Prostate gland (tissue), 2 donors: ENCODE data around the gene STK4. TPM values are rescaled to one million over a fixed set of nuclear protein-coding genes. Genes with fewer than 3 reads are reported as not detected.

ENCODE experiments used
- DNase-seq: peaks from one replicate; pipeline ENCODE4 v3.0.0-alpha.2; 2019; ENCODE audit warnings: low spot score
- H3K27ac ChIP-seq, 2 donors: fragments of 200-600 bp; sonication (generic); 2 replicates each; pipeline ENCODE4 v1.5.1; 2017 to 2019
- H3K27me3 ChIP-seq: fragments of 200-600 bp; sonication (generic); replicated peaks from 2 replicates; pipeline ENCODE4 v1.5.1; 2019; ENCODE audit not compliant: insufficient read depth
- H3K36me3 ChIP-seq, 2 donors: fragments of 200-600 bp; sonication (generic); 1 replicate in 1 of 2; 2 replicates in 1 of 2; pipeline versions ENCODE4 v1.5.1 to v1.8.1; 2017 to 2019
- H3K4me1 ChIP-seq: fragments of 200-600 bp; sonication (generic); replicated peaks from 2 replicates; pipeline ENCODE4 v1.5.1; 2019
- H3K4me3 ChIP-seq, 2 donors: fragments of 200-600 bp; sonication (generic); 2 replicates each; pipeline ENCODE4 v1.5.1; 2017 to 2019
- H3K9me3 ChIP-seq: fragments of 200-600 bp; sonication (generic); 2 replicates; pipeline ENCODE4 v1.5.1; 2017
- CTCF ChIP-seq, 4 experiments: fragments of 200-600 bp in 2 of 4; fragments of 450-650 bp in 2 of 4; sonication (generic) in 2 of 4; IDR thresholded peaks; 1 replicate in 3 of 4; 2 replicates in 1 of 4; pipeline ENCODE4 v1.5.1; 2016 to 2019; ENCODE audit warnings: antibody characterized with exemption in 4 of 4, mild to moderate bottlenecking in 2 of 4, moderate library complexity in 2 of 4
- POLR2A ChIP-seq: fragments of 450-650 bp; IDR thresholded peaks from one replicate; pipeline ENCODE4 v1.6.1; 2016; ENCODE audit warnings: antibody characterized with exemption, mild to moderate bottlenecking
- POLR2AphosphoS5 ChIP-seq: sonication (generic); formaldehyde crosslinking; IDR thresholded peaks from one replicate; pipeline ENCODE4 v1.6.1; 2017; ENCODE audit warnings: antibody characterized with exemption
- WGBS: methylation state at CpG from one replicate; pipeline ENCODE4 v1.1.5; 2018; 5-methylcytosine and 5-hydroxymethylcytosine counted together
- intact Hi-C: fragments of 100-400 bp; cut with DNase I; formaldehyde crosslinking; loops from one replicate; pipeline ENCODE4 v1.14.2; 2022
- total RNA-seq, 2 donors: library from RNA; depleted of rRNA; stranded (reverse); fragments of >200 nt; gene quantifications; one replicate each; pipeline ENCODE4 v1.1.0, GENCODE V29; 2016

The STK4 gene
- total RNA-seq, 2 donors from 2014 or later: 14.4 to 35.1 TPM

GRCh38 chr20:44967207-44967807 is 995 bp downstream of the STK4 start:
- WGBS: 54% methylated on average over 5 of the region's 5 CpGs
- Histone ChIP-seq H3K9me3 (no peaks in the 10 kb centered on the region), H3K27me3 (no peaks in the 10 kb centered on the region), H3K4me1 (peaks cover 6% of the 10 kb centered on the region), H3K36me3 (no peaks in the 10 kb centered on the region), H3K4me3 (peak overlapping the region; percentile 65 to 82), H3K27ac (peak overlapping the region; percentile 80 to 84)
- no peak for TF ChIP-seq POLR2A
- TF ChIP-seq POLR2AphosphoS5: peak; percentile 8
- TF ChIP-seq CTCF (IDR thresholded peaks at IDR 0.05): no peak
- intact Hi-C loops: loop anchor here (5.0 kb wide), 1 partner anchor 80 kb away; the partner anchor contains the start of gene YWHAB
- DNase-seq: no peak

- H3K27ac ChIP-seq: no peak overlapping the region
- WGBS: 59% methylated on average over 3 of the region's 3 CpGs
- H3K4me3 ChIP-seq: no peak overlapping the region
- no peaks in the 10 kb centered on the region for H3K36me3 ChIP-seq
- no peaks in the 10 kb centered on the region for H3K9me3 ChIP-seq
- no peaks in the 10 kb centered on the region for H3K27me3 ChIP-seq
- intact Hi-C loops: loop anchor here (5.0 kb wide), 1 partner anchor 82 kb away; the partner anchor contains the start of gene YWHAB
- H3K4me1 ChIP-seq: peaks cover 6% of the 10 kb centered on the region
- no peak for TF ChIP-seq POLR2AphosphoS5
- no peak for TF ChIP-seq CTCF (IDR thresholded peaks at IDR 0.05)
- TF ChIP-seq POLR2A: no peak
- no peak for DNase-seq
These were observed 3.1 kb downstream of the STK4 start for GRCh38 chr20:44969300-44969894.

GRCh38 chr20:44970243-44970757 is 4.0 kb downstream of the STK4 start:
- Histone ChIP-seq H3K27ac (no peak overlapping the region), H3K27me3 (no peaks in the 10 kb centered on the region)
- 13% methylated on average over 1 of the region's 1 CpG for WGBS

GRCh38 chr20:44973053-44973452 is 6.7 kb downstream of the STK4 start:
- DNase-seq: no peak
- H3K27ac ChIP-seq: no peak overlapping the region
- 8% methylated on average over 2 of the region's 2 CpGs for WGBS

More at GRCh38 chr20:44970243-44970757, 4.0 kb downstream of the STK4 start:
- DNase-seq: no peak
- intact Hi-C loops: no loop called here
- Histone ChIP-seq H3K4me1 (peaks cover 6% of the 10 kb centered on the region), H3K36me3 (no peaks in the 10 kb centered on the region), H3K9me3 (no peaks in the 10 kb centered on the region), H3K4me3 (no peak overlapping the region)
- no peak for TF ChIP-seq CTCF (IDR thresholded peaks at IDR 0.05)

GRCh38 chr20:44976698-44977097 is 10.4 kb downstream of the STK4 start:
- Histone ChIP-seq H3K27me3 (no peaks in the 10 kb centered on the region), H3K4me1 (no peaks in the 10 kb centered on the region), H3K9me3 (no peaks in the 10 kb centered on the region), H3K27ac (no peak overlapping the region), H3K4me3 (no peak overlapping the region), H3K36me3 (no peaks in the 10 kb centered on the region)
- TF ChIP-seq CTCF (IDR thresholded peaks at IDR 0.05) (no peak), POLR2AphosphoS5 (no peak), POLR2A (no peak)
- 92% methylated on average over 4 of the region's 4 CpGs for WGBS
- DNase-seq: no peak
- intact Hi-C loops: no loop called here

More at GRCh38 chr20:44973053-44973452, 6.7 kb downstream of the STK4 start:
- intact Hi-C loops: no loop called here
- Histone ChIP-seq H3K9me3 (no peaks in the 10 kb centered on the region), H3K4me3 (no peak overlapping the region), H3K36me3 (no peaks in the 10 kb centered on the region), H3K27me3 (no peaks in the 10 kb centered on the region), H3K4me1 (no peaks in the 10 kb centered on the region)
- TF ChIP-seq POLR2AphosphoS5 (peak; percentile 13), POLR2A (no peak)
